Measurements from ENCODE around the gene CD63. TPM values are rescaled to one million over a fixed set of nuclear protein-coding genes. Genes with fewer than 3 reads are reported as not detected.
A peak's percentile ranks its signal among the peaks of the same experiment; 100 is the strongest.

Gene CD63
- total RNA-seq, 1 experiment from 2014 or later: 409 TPM

- no peak for TF ChIP-seq FOXJ3 (CRISPR knock-in tag; IDR thresholded peaks at IDR 0.05; ENCODE audit: borderline replicate concordance)
- no peak for TF ChIP-seq JUN (CRISPR knock-in tag; IDR thresholded peaks at IDR 0.05)
- TF ChIP-seq GABPB1 (CRISPR knock-in tag; IDR thresholded peaks at IDR 0.05): no peak
These were observed 3.5 kb upstream of the CD63 start (continued) for GRCh38 chr12:55732288-55732687.

- peak; percentile 31 for ATAC-seq
- Mint-ChIP-seq H3K36me3 (peaks cover 14% of the 10 kb centered on the region), H3K4me1 (peaks cover 29% of the 10 kb centered on the region), H3K27ac (peak overlapping the region; percentile 75), H3K27me3 (ENCODE audit: low read depth) (no peaks in the 10 kb centered on the region), H3K4me3 (peak overlapping the region; percentile 88), H3K9me3 (no peaks in the 10 kb centered on the region)
- TF ChIP-seq ZNF425 (CRISPR knock-in tag; conservative IDR thresholded peaks at IDR 0.05) (no peak), FOXJ3 (CRISPR knock-in tag; IDR thresholded peaks at IDR 0.05; ENCODE audit: borderline replicate concordance) (no peak), SOX15 (CRISPR knock-in tag; IDR thresholded peaks at IDR 0.05) (no peak), ZNF232 (CRISPR knock-in tag; IDR thresholded peaks at IDR 0.05) (no peak), GRHL2 (CRISPR knock-in tag; IDR thresholded peaks at IDR 0.05; ENCODE audit: insufficient replicate concordance, severe bottlenecking) (no peak), MAX (CRISPR knock-in tag; IDR thresholded peaks at IDR 0.05) (no peak), GABPB1 (CRISPR knock-in tag; IDR thresholded peaks at IDR 0.05) (no peak), ZSCAN18 (CRISPR knock-in tag; IDR thresholded peaks at IDR 0.05) (no peak), EMX1 (CRISPR knock-in tag; IDR thresholded peaks at IDR 0.05) (no peak), ZNF416 (CRISPR knock-in tag; IDR thresholded peaks at IDR 0.05) (no peak), JUN (CRISPR knock-in tag; IDR thresholded peaks at IDR 0.05) (no peak), ZNF138 (CRISPR knock-in tag; conservative IDR thresholded peaks at IDR 0.05) (no peak), ESRRA (CRISPR knock-in tag; IDR thresholded peaks at IDR 0.05; ENCODE audit: borderline replicate concordance) (peak; percentile 60; the same call in 1 of the 2 replicates), ETV6 (CRISPR knock-in tag; IDR thresholded peaks at IDR 0.05) (0 out of 2 replicates have a peak, but pooled peaks have one; percentile 8)
- no peak for DNase-seq (ENCODE audit: low spot score)
- ChIA-PET POLR2A (interaction anchor here (0.5 to 2.5 kb wide), 14 partner anchors 8 to 607 kb away, joined by 3 to 21 read pairs (median 6); partner anchors contain the start of genes BLOC1S1, DNAJC14, GDF11 and ITGA7), CTCF (interaction anchor here (0.6 to 2.7 kb wide), 22 partner anchors 8 to 977 kb away, joined by 3 to 75 read pairs (median 4); partner anchors contain the start of genes DNAJC14, ITGA7, ORMDL2 and RAB5B)
These were observed 1.3 kb upstream of the CD63 start for GRCh38 chr12:55729819-55730818.

- TF ChIP-seq ATF3 (CRISPR knock-in tag; conservative IDR thresholded peaks at IDR 0.05) (no peak), ZBTB21 (CRISPR knock-in tag; IDR thresholded peaks at IDR 0.05; ENCODE audit: borderline replicate concordance) (no peak)
- Mint-ChIP-seq H3K4me1 (peaks cover 31% of the 10 kb centered on the region), H3K36me3 (peaks cover 17% of the 10 kb centered on the region), H3K27me3 (ENCODE audit: low read depth) (no peaks in the 10 kb centered on the region), H3K27ac (no peak overlapping the region), H3K9me3 (no peaks in the 10 kb centered on the region), H3K4me3 (peak overlapping the region; percentile 88)
- ChIA-PET CTCF (interaction anchor here (1.1 to 2.7 kb wide), 11 partner anchors 8 to 246 kb away, joined by 3 to 75 read pairs (median 11); partner anchors contain the start of genes BLOC1S1, ITGA7, RAB5B and RDH5), POLR2A (interaction anchor here (0.6 to 2.5 kb wide), 7 partner anchors 10 to 1427 kb away, joined by 3 to 21 read pairs (median 12); partner anchors contain the start of genes BLOC1S1, GDF11, ITGA7 and ORMDL2)
- DNase-seq (ENCODE audit: low spot score) (peak; percentile 34), ATAC-seq (0 out of 2 replicates have a peak, but pooled peaks have one; percentile 3)
These were observed 447 bp downstream of the CD63 start for GRCh38 chr12:55728186-55728938.

All from WTC11 (cell line).